Right forelimb (tissue), 1 donor: ENCODE results near the gene NPTX2.

ENCODE experiments used
- DNase-seq: peaks from one replicate; pipeline ENCODE4 v3.0.0-alpha.2; 2018

Gene NPTX2

GRCh38 chr7:98619450-98620321 is 2.6 kb downstream of the NPTX2 start:
- DNase-seq: no peak

DNA sequence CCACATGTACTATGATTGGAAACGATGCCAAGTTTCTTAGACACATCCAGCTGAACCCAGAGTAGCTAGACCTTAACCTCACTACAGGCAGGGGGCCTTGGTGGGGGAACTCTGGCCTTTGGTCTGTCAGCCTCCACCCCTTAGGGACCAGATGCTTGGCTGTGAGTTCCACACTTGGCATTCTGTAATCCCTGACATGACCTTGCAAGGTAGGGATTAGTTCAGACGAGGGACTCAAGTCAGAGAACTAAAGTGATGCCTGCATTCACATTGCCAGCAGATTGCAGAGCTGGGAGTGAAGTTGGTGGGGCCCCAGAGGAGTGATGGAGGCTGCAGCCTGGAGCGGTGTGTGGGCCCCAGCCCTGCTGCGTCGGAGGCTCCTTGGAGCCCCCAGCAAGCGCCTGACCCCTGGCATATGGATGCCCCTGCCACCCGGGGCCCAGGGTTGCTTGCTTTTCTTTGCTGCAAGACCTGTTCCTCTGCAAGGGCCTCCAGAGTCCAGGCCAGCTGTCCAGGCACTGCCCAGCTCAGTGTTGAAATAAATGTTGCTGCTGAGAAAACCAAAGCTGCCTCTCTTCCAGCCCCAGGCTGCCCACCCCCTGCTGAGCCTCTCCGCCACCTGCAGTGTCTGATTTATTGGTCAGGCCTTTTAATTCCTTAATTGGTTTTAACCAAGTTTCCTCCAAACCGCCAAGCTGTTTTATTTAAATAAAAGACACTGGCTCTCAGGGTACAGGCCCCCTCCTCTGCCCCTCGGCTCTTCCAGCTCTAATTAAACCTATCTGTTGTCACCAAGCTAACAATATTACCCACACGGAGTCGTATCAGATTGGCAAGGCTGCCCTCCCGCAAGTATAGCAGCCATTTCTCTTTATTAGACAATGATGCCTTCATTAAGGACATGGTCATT is 4.7 kb downstream of the NPTX2 start:
- DNase-seq: no peak

- DNase-seq: no peak
Measured at GRCh38 chr7:98622926-98623325, 5.8 kb downstream of the NPTX2 start.

DNA sequence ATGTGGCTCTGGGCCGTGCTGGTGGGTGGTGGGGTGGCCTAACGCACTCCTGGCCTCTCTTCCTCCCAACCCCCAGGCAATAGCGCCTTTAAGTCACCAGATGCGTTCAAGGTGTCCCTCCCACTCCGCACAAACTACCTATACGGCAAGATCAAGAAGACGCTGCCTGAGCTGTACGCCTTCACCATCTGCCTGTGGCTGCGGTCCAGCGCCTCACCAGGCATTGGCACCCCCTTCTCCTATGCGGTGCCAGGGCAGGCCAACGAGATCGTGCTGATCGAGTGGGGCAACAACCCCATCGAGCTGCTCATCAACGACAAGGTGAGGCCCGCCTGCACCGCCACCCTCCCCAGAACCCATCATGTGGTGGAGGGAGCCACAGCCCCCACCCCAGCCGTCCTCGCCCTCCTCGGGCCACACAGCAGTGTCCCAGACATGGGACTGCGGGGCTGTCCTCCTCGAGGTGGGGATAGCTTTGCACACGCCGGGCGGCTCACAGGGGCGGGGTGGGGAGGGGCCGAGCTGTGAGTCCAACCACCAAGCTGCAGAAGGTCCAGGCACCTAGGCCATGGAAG is 7.8 kb downstream of the NPTX2 start:
- DNase-seq: no peak

- no peak for DNase-seq
Measured at GRCh38 chr7:98626460-98627412, 9.7 kb downstream of the NPTX2 start.

- no peak for DNase-seq
Measured at GRCh38 chr7:98627413-98627790, 10.3 kb downstream of the NPTX2 start.

DNA sequence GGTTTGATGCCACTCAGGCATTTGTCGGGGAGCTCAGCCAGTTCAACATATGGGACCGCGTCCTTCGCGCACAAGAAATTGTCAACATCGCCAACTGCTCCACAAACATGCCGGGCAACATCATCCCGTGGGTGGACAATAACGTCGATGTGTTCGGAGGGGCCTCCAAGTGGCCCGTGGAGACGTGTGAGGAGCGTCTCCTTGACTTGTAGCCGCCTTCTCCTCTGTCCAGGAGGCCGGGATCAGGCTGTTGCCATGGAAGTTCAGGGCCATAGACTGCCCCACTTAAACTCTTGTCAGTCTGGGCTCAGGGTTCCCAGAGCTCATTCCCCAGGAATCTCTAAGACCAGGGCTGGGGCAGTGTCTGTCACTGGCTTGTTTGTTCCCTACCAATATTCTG is 11.3 kb downstream of the NPTX2 start:
- no peak for DNase-seq

GRCh38 chr7:98629001-98629431 is 11.9 kb downstream of the NPTX2 start:
- DNase-seq: no peak

GRCh38 chr7:98630149-98630548 is 13.1 kb downstream of the NPTX2 start:
- DNase-seq: no peak

GRCh38 chr7:98630770-98631169 is 13.7 kb downstream of the NPTX2 start:
- DNase-seq: no peak

GRCh38 chr7:98638853-98639252 is 21.8 kb downstream of the NPTX2 start:
- DNase-seq: no peak

- no peak for DNase-seq
Measured at GRCh38 chr7:98640375-98640774, 23.3 kb downstream of the NPTX2 start.

GRCh38 chr7:98641646-98642500 is 24.8 kb downstream of the NPTX2 start:
- peak; percentile 67 for DNase-seq

DNA sequence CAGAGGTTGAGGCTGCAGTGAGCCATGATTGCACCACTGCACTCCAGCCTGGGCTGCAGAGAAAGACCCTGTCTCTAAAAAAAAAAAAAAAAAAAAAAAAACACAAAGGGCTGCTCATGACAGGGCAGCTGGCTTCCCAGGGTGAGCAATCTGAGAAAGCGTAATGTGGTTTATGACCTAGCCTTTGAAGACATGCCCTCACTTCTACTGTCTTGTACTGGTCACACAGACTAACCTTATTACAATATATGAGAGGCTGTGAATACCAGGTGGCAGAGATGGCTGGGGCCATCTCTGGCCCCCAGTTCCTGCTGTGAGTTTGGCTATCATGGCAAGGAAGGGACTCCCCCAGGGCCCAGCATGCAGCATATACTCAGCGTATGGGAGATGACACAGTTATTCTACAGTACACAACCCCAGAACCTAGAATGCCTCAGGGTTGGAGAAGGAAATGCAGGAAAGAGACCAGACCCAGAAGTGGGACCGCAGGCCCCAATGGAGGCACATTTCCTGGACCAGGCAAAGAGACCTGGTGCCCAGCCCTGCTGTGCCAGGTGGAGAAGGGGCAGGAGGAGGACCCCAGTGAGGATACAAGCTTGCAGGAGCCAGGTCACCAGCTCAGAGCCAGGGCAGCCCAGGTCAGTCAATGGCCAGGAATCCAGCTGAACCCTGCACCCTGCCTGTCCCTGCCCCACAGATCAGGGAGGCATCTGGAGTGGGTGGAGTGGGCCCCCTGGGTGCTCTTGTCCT is 26.3 kb downstream of the NPTX2 start:
- DNase-seq: no peak

DNA sequence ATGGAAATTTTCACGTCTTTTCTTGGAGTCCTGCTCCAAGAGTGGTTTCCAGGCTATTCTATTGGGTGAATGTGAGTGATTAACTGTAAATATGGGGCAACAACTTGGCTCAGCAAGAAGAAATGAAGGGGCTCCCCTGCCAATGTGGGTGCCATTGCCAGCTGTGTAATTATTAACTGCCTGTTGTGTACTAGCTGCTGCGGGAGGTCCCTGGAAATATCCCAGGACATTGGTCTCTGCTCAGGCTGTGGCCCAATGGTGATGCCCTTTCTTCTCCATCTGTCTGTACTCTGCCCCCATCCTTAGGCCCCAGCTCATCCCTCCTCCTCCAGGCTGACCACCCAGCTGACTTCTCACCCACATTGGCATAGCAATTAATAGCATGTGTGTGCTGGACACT is 29.4 kb downstream of the NPTX2 start:
- no peak for DNase-seq

- no peak for DNase-seq
Measured at GRCh38 chr7:98647326-98647725, 30.2 kb downstream of the NPTX2 start.

- no peak for DNase-seq
Measured at GRCh38 chr7:98651760-98652159, 34.7 kb downstream of the NPTX2 start.

GRCh38 chr7:98653601-98654310 is 36.7 kb downstream of the NPTX2 start:
- DNase-seq: no peak

DNA sequence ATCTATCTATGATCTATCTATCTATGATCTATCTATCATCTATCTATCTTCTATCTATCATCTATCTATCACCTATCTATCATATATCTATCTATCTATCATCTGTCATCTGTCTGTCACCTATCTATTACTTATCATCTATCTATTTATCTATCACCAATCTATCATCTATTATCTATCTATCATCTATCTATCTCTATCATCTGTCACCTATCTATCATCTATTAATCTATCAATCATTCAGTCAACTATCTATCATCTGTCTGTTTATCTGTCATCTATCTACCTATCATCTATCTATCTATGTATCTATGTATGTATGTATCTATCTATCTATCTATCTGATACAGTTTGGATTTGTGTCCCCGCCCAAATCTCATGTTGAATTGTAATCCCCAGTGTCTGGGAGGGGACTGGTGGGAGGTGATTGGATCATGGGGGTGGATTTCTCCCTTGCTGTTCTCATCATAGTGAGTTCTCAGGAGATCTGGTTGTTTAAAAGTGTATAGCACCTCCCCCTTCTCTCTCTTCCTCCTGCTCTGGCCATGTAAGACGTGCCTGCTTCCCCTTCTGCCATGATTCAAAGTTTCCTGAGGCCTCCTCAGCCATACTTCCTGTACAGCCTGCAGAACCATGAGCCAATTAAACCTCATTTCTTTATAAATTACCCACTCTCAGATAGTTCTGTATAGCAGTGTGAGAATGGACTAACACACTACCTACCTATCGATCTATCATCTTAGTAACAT is 37.6 kb downstream of the NPTX2 start:
- no peak for DNase-seq
